DND-41 (cell line): ENCODE data around the gene F2RL1.

ENCODE experiments used
- ATAC-seq: fragments of 200-7000 bp; cut with Tn5 transposase; 3 replicates; pipeline ENCODE4 v1.9.1; 2021; ENCODE audit warnings: low read depth; ENCODE audit not compliant: insufficient read depth
- DNase-seq: peaks from one replicate; pipeline ENCODE4 v3.0.0-alpha.2; 2020
- H2AFZ ChIP-seq: 2 replicates; pipeline ENCODE4 v1.6.0; 2012; ENCODE audit warnings: low read depth, low read length
- H3K27ac ChIP-seq: 2 replicates; pipeline ENCODE4 v1.5.1; 2012; ENCODE audit warnings: low read length, inconsistent platforms
- H3K27me3 ChIP-seq: fragments of 200-600 bp; sonication (generic); 2 replicates; pipeline ENCODE4 v1.6.0; 2012; ENCODE audit warnings: low read length, mild to moderate bottlenecking, inconsistent platforms; ENCODE audit not compliant: insufficient read depth, poor library complexity
- H3K36me3 ChIP-seq: 2 replicates; pipeline ENCODE4 v1.5.1; 2012; ENCODE audit warnings: low read length, inconsistent platforms; ENCODE audit not compliant: insufficient read depth
- H3K4me1 ChIP-seq: 2 replicates; pipeline ENCODE4 v1.5.1; 2012; ENCODE audit warnings: mild to moderate bottlenecking, low read length; ENCODE audit not compliant: insufficient read depth
- H3K4me2 ChIP-seq: 2 replicates; pipeline ENCODE4 v1.6.0; 2012; ENCODE audit warnings: mild to moderate bottlenecking, moderate library complexity, low read length, inconsistent platforms; ENCODE audit not compliant: insufficient read depth
- H3K4me3 ChIP-seq, 2 experiments: fragments of 200-600 bp in 1 of 2; shearing (Covaris generic) in 1 of 2; 2 replicates each; pipeline ENCODE4 v1.5.1; 2012 to 2016; ENCODE audit warnings: inconsistent platforms in 2 of 2, low read length in 2 of 2, mild to moderate bottlenecking in 2 of 2, low read depth in 1 of 2, moderate library complexity in 1 of 2
- H3K79me2 ChIP-seq: 2 replicates; pipeline ENCODE4 v1.6.0; 2012; ENCODE audit warnings: low read length, inconsistent platforms; ENCODE audit not compliant: insufficient read depth
- H3K9ac ChIP-seq: 2 replicates; pipeline ENCODE4 v1.6.0; 2012; ENCODE audit warnings: low read depth, mild to moderate bottlenecking, inconsistent platforms, low read length, moderate library complexity
- H3K9me3 ChIP-seq: 2 replicates; pipeline ENCODE4 v1.5.1; 2012; ENCODE audit warnings: low read length, moderate library complexity, mild to moderate bottlenecking, inconsistent platforms; ENCODE audit not compliant: insufficient read depth, severe bottlenecking
- H4K20me1 ChIP-seq: 2 replicates; pipeline ENCODE4 v1.6.0; 2012; ENCODE audit warnings: low read length; ENCODE audit not compliant: insufficient read depth
- EZH2 ChIP-seq: IDR thresholded peaks from 3 replicates; pipeline ENCODE4 v1.6.1; 2012; ENCODE audit warnings: borderline replicate concordance, low read depth, mild to moderate bottlenecking, moderate library complexity, low read length, inconsistent platforms; ENCODE audit not compliant: severe bottlenecking
- TF ChIP-seq, protein P1 (sequence below): IDR thresholded peaks from 2 replicates; pipeline ENCODE4 v1.5.1; 2012; ENCODE audit warnings: borderline replicate concordance, low read length, moderate library complexity, mild to moderate bottlenecking; ENCODE audit not compliant: poor library complexity, severe bottlenecking; ENCODE audit errors: extremely low read depth

The F2RL1 gene

DNA sequence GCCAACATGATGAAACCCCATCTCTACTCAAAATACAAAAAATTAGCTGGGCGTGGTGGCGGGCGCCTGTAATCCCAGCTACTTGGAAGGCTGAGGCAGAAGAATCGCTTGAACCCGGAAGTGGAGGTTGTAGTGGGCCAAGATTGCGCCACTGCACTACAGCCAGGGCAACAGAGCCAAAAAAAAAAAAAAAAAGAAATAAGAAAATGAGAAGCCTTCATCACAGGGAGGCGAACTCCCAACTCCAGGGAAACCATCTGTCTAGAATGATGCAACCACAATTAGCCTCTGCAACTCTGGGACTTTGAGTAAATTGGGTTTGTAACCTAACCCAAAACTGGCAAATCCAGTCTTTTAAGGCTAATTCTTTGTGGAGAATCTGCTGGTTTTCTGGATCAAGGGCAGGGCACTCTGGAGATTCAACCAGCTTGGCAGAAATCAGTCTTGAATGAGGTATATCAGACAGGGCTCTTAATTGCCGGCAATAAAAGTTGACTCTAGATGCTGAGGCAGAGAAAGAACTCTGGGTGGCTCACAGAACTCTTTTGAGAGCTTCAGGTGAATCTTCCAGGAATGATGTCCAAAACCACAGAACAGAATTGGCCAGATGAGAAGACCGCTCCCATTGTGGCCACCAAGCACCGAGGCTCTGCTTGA, 40.9 kb downstream of the F2RL1 start:
- H2AFZ ChIP-seq: no peak overlapping the region

DNA sequence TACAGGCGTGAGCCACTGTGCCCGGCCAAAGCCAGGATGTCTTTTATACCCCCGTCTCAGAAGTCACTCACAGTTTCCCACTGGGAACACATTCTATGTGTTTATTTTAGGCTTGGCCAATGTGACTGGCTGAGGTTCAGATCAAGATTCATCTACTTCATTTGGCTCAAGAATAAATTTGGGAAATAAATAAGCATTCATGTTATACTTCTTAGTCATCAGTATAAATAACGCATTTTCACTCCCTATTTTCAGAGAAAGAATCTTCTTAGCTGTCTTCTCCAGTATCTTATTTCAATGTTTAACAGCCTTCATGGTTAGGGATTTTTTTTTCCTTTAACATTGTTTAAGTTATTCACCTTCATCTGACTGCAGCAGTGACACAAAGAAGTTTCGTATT, 42.8 kb downstream of the F2RL1 start:
- Histone ChIP-seq H3K4me2 (no peak overlapping the region), H3K4me3 (no peak overlapping the region), H3K9me3 (no peaks in the 10 kb centered on the region), H3K36me3 (no peaks in the 10 kb centered on the region), H3K4me1 (no peaks in the 10 kb centered on the region), H3K79me2 (no peaks in the 10 kb centered on the region), H3K9ac (no peak overlapping the region), H2AFZ (no peak overlapping the region), H3K27ac (no peak overlapping the region), H4K20me1 (no peaks in the 10 kb centered on the region), H3K27me3 (no peaks in the 10 kb centered on the region)
- TF ChIP-seq EZH2: no peak
- TF ChIP-seq, protein P1, sequence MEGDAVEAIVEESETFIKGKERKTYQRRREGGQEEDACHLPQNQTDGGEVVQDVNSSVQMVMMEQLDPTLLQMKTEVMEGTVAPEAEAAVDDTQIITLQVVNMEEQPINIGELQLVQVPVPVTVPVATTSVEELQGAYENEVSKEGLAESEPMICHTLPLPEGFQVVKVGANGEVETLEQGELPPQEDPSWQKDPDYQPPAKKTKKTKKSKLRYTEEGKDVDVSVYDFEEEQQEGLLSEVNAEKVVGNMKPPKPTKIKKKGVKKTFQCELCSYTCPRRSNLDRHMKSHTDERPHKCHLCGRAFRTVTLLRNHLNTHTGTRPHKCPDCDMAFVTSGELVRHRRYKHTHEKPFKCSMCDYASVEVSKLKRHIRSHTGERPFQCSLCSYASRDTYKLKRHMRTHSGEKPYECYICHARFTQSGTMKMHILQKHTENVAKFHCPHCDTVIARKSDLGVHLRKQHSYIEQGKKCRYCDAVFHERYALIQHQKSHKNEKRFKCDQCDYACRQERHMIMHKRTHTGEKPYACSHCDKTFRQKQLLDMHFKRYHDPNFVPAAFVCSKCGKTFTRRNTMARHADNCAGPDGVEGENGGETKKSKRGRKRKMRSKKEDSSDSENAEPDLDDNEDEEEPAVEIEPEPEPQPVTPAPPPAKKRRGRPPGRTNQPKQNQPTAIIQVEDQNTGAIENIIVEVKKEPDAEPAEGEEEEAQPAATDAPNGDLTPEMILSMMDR: no peak
- ATAC-seq (no peak), DNase-seq (no peak)

More for the DNA sequence above, 40.9 kb downstream of the F2RL1 start:
- no peak overlapping the region for H3K27ac ChIP-seq
- DNase-seq: no peak
- TF ChIP-seq, protein P1: no peak
- TF ChIP-seq EZH2: no peak
- H3K36me3 ChIP-seq: no peaks in the 10 kb centered on the region
- H3K79me2 ChIP-seq: no peaks in the 10 kb centered on the region
- ATAC-seq: no peak
- no peaks in the 10 kb centered on the region for H3K27me3 ChIP-seq
- H3K4me3 ChIP-seq: no peak overlapping the region
- no peak overlapping the region for H3K9ac ChIP-seq
- H3K4me1 ChIP-seq: peaks cover 8% of the 10 kb centered on the region
- H3K9me3 ChIP-seq: no peaks in the 10 kb centered on the region
- H4K20me1 ChIP-seq: no peaks in the 10 kb centered on the region
- no peak overlapping the region for H3K4me2 ChIP-seq

DNA sequence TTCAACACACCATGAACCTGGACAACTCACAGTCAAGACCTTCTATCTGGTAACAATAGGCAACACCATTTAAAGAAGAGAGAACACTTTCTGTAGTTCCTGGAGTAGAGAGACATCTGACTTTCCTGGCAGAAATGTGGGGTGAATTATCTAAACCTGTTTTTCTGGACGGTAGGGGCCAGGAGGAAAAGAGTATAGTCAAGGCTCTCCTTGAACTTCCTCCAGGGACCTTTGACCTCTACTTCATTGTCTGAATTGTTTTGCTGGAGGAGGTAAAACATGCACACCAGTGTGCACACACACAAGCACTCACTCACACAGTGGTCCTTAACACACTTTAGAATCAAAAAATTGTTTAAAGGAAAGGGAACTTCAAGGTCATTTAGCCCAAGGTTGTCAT, 44.2 kb downstream of the F2RL1 start:
- Histone ChIP-seq H3K4me2 (no peak overlapping the region), H3K4me3 (no peak overlapping the region), H3K36me3 (no peaks in the 10 kb centered on the region), H3K9ac (no peak overlapping the region), H2AFZ (no peak overlapping the region), H3K27ac (no peak overlapping the region), H3K4me1 (no peaks in the 10 kb centered on the region), H4K20me1 (no peaks in the 10 kb centered on the region), H3K27me3 (no peaks in the 10 kb centered on the region), H3K9me3 (no peaks in the 10 kb centered on the region), H3K79me2 (no peaks in the 10 kb centered on the region)
- TF ChIP-seq, protein P1: no peak
- no peak for TF ChIP-seq EZH2
- no peak for ATAC-seq
- no peak for DNase-seq
